ENCODE measurements around the gene DNPH1.

The DNPH1 gene

GRCh38 chr6:43263314-43264178 lies 34.3 kb upstream of the DNPH1 start:
- in situ Hi-C loops (cut with MboI; ENCODE audit: low sequenced_read_pairs) = no loop called here

- in situ Hi-C loops (cut with MboI; ENCODE audit: low sequenced_read_pairs) = no loop called here
These were observed 33.6 kb upstream of the DNPH1 start for GRCh38 chr6:43262780-43263313.

GRCh38 chr6:43262000-43262779 lies 32.9 kb upstream of the DNPH1 start:
- in situ Hi-C loops (cut with MboI; ENCODE audit: low sequenced_read_pairs) = no loop called here

- in situ Hi-C loops (cut with MboI; ENCODE audit: low sequenced_read_pairs) = no loop called here
These were observed 31.9 kb upstream of the DNPH1 start for GRCh38 chr6:43261198-43261597.

GRCh38 chr6:43260791-43261190 lies 31.5 kb upstream of the DNPH1 start:
- in situ Hi-C loops (cut with MboI; ENCODE audit: low sequenced_read_pairs) = no loop called here

GRCh38 chr6:43258807-43259686 lies 29.8 kb upstream of the DNPH1 start:
- in situ Hi-C loops (cut with MboI; ENCODE audit: low sequenced_read_pairs) = loop anchor here (10.0 kb wide), 1 partner anchor 76 kb away; no protein-coding TSS in a partner anchor

- in situ Hi-C loops (cut with MboI; ENCODE audit: low sequenced_read_pairs) = loop anchor here (10.0 kb wide), 1 partner anchor 77 kb away; no protein-coding TSS in a partner anchor
These were observed 28.9 kb upstream of the DNPH1 start for GRCh38 chr6:43258180-43258579.

GRCh38 chr6:43257367-43258145 lies 28.3 kb upstream of the DNPH1 start:
- in situ Hi-C loops (cut with MboI; ENCODE audit: low sequenced_read_pairs) = loop anchor here (10.0 kb wide), 1 partner anchor 77 kb away; no protein-coding TSS in a partner anchor

GRCh38 chr6:43256670-43257366 lies 27.5 kb upstream of the DNPH1 start:
- in situ Hi-C loops (cut with MboI; ENCODE audit: low sequenced_read_pairs) = loop anchor here (10.0 kb wide), 1 partner anchor 78 kb away; no protein-coding TSS in a partner anchor

- in situ Hi-C loops (cut with MboI; ENCODE audit: low sequenced_read_pairs) = loop anchor here (10.0 kb wide), 1 partner anchor 79 kb away; no protein-coding TSS in a partner anchor
These were observed 26.2 kb upstream of the DNPH1 start for GRCh38 chr6:43255408-43256054.

- in situ Hi-C loops (cut with MboI; ENCODE audit: low sequenced_read_pairs) = loop anchor here (10.0 kb wide), 1 partner anchor 80 kb away; no protein-coding TSS in a partner anchor
These were observed 25.6 kb upstream of the DNPH1 start for GRCh38 chr6:43254846-43255245.

- in situ Hi-C loops (cut with MboI; ENCODE audit: low sequenced_read_pairs) = loop anchor here (10.0 kb wide), 1 partner anchor 81 kb away; no protein-coding TSS in a partner anchor
These were observed 25.0 kb upstream of the DNPH1 start for GRCh38 chr6:43254138-43254817.

GRCh38 chr6:43253401-43253800 lies 24.1 kb upstream of the DNPH1 start:
- in situ Hi-C loops (cut with MboI; ENCODE audit: low sequenced_read_pairs) = loop anchor here (10.0 kb wide), 1 partner anchor 81 kb away; no protein-coding TSS in a partner anchor

GRCh38 chr6:43250992-43251373 lies 21.7 kb upstream of the DNPH1 start:
- in situ Hi-C loops (cut with MboI; ENCODE audit: low sequenced_read_pairs) = loop anchor here (10.0 kb wide), 1 partner anchor 84 kb away; no protein-coding TSS in a partner anchor

GRCh38 chr6:43248791-43249190 lies 19.5 kb upstream of the DNPH1 start:
- in situ Hi-C loops (cut with MboI; ENCODE audit: low sequenced_read_pairs) = no loop called here

- in situ Hi-C loops (cut with MboI; ENCODE audit: low sequenced_read_pairs) = no loop called here
These were observed 18.8 kb upstream of the DNPH1 start for GRCh38 chr6:43248101-43248500.

- in situ Hi-C loops (cut with MboI; ENCODE audit: low sequenced_read_pairs) = no loop called here
These were observed 18.1 kb upstream of the DNPH1 start for GRCh38 chr6:43247114-43247999.
